IPS DF 4.7 (cell line): ENCODE data around the gene GSTT2.
"Not testable (repeated sequence)": the region's sequence is repeated elsewhere in the genome, so short reads cannot be mapped to it uniquely, and the experiment has no call there.

Experiments
- DNase-seq: peaks from one replicate; pipeline ENCODE4 v3.0.0-alpha.2; 2013; ENCODE audit warnings: low spot score; ENCODE audit errors: extremely low read depth

Gene GSTT2

DNA sequence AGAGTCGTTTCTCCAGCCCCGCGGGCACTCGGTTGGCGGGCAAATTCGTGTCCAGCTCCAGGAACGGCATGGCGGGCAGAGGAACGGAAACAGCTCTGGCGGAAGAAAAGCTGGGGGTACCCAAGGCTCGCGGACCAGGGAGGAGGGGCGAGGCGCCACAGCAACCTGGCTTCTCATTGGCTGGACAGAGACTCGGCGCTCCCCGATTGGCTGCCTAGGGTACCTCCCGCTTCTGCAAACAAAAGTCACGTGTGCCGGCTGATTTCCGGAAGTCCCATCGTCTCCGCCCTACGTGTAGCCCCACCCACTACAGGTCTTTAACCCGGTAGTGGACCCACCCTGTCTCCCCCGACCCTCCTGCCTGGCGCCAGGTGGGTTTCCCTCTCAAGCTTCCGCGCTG, 5.6 kb upstream of the GSTT2 start, which contains the start of gene DDT:
Gene DDT (minus strand): TSS at position 97 of the 400 bp plus-strand sequence. CDS start 27 bp downstream, at position 70.
- DNase-seq, result not testable (repeated sequence)

DNA sequence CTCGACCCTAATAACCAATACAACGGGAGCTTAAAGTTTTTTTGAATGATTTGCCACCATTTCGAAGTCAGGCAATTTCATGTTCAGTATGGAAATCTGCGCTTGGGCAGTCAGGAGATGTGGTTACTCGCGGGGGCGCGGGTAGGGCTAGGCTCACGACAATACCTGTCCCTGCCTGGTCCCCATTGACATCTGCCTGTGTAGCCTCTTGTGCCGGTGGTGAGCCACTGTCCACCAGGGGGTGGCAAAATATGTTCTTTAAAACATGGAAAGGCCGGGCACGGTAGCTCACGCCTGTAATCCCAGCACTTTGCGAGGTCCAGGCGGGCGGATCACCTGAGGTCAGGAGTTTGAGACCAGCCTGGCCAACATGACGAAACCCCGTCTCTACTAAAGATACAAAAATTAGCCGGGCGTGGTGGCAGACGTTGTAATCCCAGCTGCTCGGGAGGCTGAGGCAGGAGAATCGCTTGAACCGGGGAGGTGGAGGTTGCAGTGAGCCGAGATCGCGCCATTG, 5.0 kb upstream of the GSTT2 start:
- not testable (repeated sequence) for DNase-seq

DNA sequence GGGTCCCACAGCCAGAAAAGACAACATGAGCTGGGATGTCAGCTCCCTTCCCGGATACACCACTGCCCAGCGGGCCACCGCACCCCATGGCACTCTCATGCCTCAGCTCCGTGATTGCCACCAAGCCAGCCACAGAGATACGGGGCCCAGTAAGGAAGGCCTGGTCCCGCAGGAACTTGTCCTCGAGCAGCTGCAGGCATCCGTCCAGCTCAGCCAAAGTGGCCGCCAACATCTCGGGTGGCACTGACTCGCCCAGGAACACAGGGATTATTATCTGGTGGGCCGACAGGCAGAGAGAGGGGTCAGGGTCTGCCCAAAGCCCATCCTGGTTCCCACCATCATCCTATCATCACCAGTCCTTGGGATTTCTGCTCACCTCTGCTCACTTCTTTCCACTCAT, 2.6 kb upstream of the GSTT2 start:
- not testable (repeated sequence) for DNase-seq

DNA sequence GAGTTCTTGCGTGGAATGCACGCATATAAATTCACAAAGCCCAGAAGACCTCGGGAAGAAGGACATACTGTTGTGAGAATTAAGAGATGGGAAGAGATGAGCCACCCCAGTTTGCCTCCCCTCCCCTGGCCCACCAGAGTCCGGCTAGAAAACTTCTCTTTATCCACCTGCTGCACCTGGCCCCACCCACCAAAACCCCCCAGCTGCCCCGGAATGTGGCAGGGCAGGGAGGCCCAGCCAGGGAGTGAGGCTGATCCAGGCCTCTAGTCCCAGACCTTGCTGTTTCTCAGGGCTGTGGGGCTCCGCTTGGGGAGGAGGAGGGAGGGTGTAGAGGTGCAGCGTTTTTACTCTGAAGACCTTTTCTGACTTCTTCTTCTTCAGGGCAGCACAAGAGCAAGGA, 633 bp downstream of the GSTT2 start:
- not testable (repeated sequence) for DNase-seq

DNA sequence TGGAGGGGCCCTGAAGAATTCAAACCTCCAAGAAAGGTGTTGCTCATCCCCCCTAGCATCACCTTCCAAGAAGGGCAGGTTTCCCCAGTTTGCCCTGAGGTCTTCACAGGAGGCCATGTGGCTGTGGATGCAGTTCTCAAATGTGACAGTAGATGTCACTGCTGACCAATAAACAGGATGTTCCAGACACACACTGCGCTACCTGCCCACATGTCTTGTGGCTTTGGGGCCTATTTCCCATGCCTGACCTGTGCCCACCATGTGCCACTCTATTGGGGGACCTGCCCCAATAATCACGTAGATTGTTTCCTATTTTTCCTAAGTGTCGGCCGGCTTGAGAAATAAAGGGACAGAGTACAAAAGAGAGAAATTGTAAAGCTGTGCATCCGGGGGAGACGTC, 4.5 kb downstream of the GSTT2 start:
- no peak for DNase-seq

DNA sequence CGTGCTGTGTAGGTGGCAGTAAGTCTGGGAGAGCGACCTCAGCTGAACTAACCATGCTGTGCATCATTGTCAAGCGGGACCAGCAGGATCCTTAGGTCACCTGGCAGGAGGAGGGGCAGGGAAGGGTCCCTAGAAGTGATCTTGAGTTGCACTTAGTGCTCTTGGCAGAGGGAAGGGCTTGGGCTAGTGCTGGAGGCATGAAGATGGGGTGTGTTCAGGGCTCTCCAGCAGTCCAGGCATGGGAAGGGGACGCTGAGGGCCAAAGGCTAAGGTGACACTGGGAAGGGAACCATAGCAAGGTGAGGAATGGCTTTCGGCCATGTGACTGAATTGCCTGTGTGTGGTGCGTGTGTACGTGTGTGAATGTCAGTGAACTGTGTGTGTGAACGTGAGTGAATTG, 6.2 kb downstream of the GSTT2 start:
- DNase-seq, result not testable (repeated sequence)

DNA sequence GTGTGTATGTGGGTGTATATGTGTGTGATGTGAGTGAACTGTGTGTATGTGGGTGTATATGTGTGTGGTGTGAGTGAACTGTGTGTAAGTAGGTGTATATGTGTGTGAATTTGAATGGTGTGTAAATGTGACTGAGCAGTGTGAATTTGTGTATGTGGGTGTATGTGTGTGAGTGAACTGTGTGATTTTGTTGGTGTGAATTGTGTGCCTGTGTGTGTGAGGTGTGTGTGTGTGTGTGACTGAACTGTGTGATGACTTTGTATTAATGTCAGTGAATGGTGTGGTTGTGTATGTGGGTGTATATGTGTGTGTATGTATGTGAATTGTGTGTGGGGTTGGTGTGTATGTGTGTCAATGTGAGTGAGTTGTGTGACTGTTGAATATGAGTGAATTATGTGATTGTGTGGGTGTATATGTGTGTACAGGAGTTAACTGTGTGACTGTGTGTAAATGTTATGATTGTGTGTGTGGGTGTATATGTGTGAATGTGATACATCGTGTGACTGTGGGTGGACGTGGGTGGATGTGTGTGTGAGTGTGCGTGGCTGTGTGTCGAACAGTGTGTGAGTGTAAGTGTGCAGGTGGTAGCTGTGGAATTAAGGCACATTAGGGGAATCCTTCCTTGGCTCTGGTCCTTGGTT, 6.7 kb downstream of the GSTT2 start:
- not testable (repeated sequence) for DNase-seq

DNA sequence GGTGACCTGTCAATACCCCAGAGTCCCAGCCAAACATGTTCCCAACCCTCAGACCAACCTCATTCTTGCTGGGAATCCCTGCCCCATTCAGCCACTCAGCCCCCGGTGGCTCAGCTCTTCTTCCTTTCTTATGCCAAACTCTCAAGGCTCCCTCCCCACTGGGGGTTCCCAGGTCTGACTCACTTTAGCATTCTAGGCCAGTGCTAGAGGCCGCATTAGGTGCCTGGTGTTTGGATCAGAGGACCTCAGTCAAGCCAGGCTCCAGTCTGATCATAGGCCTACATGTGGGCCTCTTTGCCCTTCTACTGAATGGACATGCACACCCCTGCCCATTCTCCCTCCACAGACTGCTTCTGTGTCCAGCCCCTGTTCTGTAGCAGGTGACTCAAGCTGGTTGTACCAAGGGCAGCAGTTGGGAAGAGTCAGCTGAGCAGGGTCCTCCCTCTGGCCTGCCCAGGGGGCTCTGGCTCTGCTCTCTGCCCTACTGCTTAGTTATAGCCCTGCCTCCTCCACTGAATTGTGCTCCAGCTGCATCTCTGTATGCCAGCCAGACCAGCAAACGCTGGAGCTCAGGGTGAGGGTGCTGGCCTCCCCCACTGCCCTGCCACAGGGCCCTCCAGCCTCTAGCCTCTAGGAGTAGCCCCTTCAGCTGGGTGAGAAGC, 9.8 kb downstream of the GSTT2 start:
- DNase-seq, result not testable (repeated sequence)

DNA sequence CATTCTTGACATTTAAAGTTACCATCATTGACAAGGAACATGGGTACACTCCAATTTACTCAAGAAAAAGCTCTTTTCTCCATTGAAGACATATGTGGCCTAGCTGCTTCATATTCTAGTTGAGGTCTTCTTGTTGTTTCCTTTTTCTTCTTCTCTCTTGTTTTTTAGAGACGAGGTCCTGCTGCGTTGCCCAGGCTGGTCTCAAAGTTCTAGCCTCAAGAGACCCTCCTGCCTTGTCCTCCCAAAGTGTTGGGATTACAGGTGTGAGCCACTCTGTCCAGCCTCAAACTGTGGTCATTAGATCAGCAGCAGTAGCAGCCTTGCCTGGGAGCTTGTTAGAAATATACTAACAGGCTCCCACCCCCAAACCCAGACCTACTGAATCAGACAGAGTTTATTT, 13.1 kb downstream of the GSTT2 start:
- not testable (repeated sequence) for DNase-seq

DNA sequence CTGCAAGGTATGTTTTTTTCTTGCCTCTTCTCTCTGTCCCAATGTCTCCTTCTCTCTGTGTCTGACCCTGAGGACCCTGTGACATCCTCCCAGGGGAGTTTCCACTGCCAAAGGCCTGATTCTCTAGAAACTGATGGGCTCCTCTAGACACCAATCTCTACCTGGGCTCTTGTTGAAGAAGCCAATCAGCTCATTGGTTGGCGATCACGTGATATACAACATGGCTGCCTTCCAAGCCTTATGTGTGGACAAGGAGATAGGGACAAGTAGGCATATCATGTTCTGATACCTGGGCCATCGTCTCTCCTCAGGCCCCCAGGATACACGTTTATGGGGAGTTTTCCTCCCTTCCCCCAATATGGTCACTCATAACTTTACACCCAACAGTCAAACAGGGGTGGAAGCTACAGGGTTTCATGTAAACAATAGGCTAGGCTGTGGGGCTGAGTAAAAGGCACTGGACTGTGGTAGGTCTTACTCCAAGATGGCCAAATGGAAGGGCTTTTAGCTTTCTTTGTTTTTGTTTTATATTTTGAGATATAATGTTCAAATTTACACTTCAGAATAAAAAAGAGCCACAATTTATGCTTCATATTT, 13.7 kb downstream of the GSTT2 start:
- not testable (repeated sequence) for DNase-seq

DNA sequence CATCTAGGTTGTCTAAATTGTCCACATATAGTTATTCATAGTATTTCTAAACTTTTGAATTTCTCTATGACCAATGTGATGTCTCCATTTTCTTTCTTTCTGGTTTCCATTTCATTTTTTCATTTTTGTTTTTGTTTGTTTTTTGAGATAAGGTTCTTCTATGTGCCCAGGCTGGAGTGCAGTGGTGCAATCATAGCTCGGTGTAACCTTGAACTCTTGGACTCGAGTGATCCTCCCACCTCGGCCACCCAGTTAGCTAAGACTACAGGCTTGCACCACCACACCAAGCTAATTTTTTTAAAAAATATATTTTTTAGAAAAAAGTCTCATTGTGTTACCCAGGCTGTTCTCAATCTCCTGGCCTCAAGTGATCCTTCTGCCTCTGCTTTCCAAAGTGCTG, 17.2 kb downstream of the GSTT2 start:
- DNase-seq, result no peak

DNA sequence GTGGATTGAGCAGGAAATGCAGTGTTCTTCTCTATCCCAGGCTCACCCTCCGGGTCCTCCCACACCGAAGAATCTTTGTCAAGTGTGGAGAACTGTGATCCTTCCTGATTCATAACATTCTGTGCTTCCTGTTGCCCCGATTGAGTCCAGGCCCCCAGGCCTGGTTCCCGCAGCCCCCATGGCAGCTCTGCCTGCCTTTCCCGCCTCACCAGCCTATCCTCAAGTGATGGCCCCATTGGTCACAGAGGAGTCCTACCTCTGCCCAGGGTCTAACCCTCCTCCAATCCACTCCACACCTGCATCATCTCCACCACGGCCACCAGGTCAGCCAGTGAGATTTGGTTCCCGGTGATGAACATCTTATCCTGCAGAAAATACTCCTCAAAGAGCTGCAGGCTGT, 19.8 kb downstream of the GSTT2 start:
- not testable (repeated sequence) for DNase-seq

DNA sequence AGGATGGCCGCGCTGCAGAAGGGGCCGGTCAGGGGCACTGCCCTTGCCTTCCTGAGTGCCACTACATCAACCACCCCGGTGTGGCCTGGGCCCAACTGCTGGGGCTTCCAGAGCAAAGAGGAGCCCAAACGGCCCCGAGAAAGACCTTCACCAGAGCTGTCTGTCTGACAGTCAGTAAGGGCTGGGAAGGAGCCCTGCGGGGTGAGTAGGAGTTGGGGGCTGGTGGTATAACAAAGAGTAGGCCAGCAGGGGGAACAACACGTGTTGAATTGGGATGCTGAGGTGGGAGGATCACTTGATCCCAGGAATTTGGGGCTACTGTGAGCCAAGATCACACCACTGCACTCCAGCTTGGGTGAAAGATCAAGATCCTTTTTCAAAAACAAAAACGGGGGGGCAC, 21.4 kb downstream of the GSTT2 start:
- no peak for DNase-seq

DNA sequence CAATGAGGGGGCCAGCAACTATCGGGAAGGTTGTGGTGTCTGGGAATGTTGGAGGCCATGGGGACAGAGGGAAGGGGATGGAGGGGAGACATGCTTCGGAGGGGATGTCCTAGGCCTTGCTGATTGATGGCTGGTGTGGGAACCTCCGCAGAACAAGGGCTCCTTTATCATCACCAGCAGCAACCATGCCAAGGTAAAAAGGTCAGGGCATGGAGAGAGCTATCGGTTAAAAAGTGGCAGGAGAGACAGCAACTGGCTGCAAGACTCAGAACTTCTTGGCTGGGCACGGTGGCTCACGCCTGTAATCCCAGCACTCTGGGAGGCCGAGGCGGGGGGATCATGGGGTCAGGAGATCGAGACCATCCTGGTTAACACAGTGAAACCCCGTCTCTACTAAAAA, 22.3 kb downstream of the GSTT2 start:
- DNase-seq, result no peak

DNA sequence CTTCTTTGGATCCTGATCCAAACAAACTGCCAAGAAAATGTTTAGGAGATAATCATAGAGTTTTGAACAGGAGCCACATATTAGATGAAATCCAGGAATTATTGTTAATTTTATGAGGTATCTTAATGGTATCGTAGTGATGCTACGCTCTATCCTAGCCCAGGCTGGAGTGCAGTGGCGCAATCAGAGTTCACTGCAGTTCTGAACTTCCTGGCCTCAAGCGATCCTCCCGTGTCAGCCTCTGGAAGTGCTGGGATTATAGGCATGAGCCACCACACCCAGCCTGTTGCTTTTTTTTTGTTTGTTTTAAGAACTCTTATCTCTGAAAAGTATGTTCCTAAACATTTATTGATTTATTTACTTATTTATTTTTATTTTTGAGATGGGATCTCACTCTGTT, 22.9 kb downstream of the GSTT2 start:
- DNase-seq, result no peak

DNA sequence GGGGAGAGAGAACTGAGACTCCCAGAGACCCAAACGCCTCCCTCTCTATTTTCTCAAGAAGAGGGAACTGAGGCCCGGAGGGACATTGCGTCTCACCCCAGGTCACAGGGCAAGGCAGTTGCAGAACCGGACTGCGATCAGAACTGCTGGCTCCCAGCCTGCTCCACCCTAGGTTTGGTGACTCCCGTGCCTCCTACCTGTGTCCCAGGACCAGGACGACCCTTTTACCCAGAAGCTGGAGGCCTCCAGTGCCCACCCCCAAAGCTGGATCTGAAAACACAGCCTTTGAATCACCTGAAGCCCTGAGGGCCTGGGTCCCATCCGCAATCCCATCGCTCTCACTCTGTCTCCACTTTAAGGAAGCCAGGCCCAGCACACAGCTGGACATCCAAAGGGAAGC, 24.0 kb downstream of the GSTT2 start:
- DNase-seq, result no peak

DNA sequence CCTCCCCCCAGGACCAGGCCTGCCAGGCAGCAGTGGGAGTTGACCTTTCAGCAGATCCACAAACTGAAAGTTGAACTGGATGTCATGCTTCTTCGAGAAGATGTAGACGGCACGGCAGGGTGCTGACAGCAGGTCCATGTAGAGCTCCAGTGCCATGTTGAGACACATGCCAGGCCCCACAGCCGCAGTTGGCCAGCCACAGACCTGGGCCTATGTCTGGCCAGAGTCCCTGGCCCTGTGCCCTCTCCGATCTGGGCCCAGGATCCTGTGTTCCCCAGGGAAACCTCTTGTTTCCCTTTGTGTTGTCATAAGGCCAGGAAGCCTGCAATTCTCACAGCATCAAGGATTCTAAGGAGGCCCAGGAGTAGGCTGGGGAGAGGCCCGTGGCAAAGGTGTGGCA, 25.3 kb downstream of the GSTT2 start, which contains the start of gene GSTT4:
Gene GSTT4 (minus strand): TSS at position 253 of the 400 bp plus-strand sequence. CDS start 97 bp downstream, at position 156.
- DNase-seq, result no peak

DNA sequence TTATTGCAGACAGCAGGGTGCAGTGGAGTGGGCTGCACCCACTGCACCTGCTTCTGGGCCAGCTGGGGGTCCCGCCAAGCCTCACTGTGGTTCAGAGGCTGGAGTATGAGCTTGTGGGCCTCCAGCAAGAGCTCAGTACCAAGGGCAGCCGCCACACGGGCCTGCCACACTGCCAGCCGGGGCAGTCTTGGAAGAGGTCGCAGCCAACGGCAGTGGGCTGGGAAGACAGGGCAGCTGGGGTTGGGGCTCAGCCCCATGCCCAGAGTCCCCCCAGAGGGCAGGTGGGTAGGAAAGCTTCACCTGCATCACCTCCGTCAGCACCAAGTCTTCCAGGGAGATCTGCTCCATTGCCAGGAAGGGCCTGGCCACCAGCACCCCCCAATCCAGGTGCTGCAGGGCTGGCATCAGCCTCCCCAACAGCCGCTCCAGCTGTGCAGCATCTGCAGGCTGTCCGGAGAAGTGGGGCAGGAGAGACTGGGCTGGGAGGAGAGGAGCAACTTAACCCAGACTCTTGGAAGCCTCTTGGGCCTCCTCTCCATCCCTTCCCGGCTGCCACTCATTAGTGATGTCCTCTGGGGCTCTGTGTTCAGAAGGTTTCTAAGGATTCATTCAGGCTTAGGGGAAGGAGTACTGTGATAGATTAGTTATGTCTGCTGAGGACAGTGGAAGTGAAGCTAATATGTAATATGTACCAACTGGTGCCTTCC, 26.4 kb downstream of the GSTT2 start:
- DNase-seq, result no peak

DNA sequence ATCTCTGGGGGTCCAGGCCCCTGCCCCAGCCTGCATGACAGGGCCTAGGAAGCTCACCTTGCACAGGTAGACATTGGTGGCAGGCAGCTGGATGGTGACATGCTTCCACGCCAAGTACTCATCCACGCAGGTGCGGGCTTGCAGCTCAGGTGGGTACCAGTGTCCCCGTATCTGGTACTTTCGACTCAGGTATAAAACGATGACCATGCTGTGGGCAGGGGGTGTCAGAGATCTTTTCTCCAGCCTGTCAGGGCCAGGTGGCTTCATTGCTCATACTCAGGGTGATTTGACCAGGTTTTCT, 26.9 kb downstream of the GSTT2 start:
- DNase-seq, result no peak

DNA sequence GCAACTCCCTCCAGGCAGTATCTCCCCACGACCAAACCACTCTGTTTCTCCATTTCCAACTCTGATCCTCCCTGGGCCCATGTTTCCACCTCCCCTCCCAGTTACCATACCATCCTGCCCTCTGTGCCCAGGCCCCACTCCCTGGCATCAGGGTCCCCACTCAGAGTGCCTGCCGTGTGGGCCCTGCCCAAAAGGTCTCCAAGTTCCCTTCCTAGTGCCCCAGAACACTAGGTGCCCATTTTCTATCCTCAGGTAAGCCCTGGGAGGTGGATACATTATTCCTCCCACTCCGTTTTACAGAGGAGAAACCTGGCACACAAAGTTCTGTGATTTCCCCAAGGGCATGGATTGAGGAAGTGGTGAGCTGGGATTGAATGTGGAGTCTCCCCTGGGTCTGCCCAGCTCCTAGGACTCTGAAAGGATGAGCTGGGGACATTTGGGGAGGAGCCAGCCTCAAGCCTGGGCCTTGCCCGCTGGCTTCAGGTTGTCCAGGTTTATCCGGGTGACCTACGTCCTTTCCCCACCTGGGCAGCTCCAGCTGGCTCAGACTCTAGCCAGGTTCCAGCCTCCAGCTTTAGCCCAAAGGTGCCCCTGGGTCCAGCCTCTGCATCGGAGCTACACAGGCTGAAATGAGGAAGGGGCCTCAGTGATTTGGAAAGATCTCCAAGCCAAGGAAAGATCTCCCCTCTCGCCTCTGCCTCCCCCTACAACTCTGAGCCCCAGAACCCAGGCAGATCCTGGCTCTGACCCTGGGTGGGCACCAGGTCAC, 27.5 kb downstream of the GSTT2 start:
- no peak for DNase-seq

DNA sequence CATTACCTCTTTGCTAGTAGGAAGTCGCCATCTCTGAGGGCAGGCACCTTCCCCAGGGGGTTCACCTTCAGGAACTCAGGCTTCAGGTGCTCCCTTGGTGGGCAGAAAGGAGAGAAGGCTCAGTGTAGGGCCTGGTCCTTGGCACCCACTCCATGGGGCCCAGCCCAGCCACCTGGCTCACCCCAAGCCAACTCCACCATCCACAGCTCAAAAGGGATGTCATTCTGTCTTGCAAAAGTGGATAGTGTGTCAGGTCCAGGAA, 28.0 kb downstream of the GSTT2 start:
- DNase-seq, result no peak
